ENCODE results near the gene EPHB2. TPM values are rescaled to one million over a fixed set of nuclear protein-coding genes. Genes with fewer than 3 reads are reported as not detected.

Gene EPHB2
- total and polyA plus RNA-seq, 2 of the 13 experiments (the other 11 are each of a cell fraction or from before 2014, with no cell fraction given), result 0.03 to 0.11 TPM

DNA sequence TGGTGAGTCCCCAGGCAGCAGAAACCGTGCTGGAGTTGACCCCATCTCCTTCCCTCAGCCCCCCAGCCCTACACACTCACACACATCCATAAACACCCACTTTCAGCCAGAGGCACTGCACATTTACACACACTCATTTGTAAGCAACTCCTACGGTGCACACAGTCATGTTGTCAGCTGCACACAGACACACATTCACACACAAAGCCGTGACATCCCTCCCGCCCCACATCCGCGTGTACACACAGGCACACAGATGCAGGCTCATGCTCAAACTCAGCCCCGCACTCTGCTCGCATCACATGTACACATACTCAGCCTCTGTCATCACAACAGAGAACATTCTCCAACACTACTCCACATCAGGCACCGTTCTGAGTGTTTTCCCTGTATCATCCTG lies 214.5 kb downstream of the EPHB2 start (continued):
- TF ChIP-seq, protein P1, sequence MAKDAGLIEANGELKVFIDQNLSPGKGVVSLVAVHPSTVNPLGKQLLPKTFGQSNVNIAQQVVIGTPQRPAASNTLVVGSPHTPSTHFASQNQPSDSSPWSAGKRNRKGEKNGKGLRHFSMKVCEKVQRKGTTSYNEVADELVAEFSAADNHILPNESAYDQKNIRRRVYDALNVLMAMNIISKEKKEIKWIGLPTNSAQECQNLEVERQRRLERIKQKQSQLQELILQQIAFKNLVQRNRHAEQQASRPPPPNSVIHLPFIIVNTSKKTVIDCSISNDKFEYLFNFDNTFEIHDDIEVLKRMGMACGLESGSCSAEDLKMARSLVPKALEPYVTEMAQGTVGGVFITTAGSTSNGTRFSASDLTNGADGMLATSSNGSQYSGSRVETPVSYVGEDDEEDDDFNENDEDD (CRISPR knock-in tag; IDR thresholded peaks at IDR 0.05; ENCODE audit: borderline replicate concordance), result no peak
- TF ChIP-seq ZSCAN12 (CRISPR knock-in tag; IDR thresholded peaks at IDR 0.05), result no peak

DNA sequence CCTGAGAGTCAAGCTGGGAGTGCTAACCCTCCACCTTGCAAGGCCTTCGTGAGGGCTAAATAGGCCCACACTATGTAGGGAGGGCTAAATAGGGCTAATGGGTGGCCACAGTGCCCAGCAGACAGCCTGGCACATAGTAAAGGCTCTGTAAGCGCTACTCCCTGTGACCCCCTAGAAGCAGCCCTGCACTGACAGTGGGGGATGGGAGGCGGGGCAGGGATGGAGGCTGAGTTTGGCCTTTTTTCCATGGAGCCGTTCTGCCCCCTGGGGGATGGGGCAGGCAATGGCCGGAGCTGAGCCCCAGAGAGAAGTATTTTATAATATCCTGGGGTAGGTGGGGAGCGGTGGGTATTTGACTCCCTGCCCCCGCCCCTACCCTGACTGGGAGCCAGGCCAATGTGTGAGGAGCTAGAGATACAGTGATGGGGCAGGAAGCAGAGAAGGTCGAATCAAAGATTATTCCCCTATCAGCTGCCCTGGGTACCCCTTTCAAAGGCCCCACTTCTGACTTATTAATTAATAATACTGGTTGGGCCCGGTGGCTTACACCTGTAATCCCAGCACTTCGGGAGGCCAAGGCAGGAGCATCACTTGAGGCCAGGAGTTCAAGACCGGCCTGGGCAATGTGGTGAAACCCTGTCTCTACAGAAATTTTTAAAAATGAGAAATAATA lies 219.7 kb downstream of the EPHB2 start:
- Histone ChIP-seq H3K4me1 (ENCODE audit: insufficient read depth, low read length) (no peaks in the 10 kb centered on the region), H3K27ac (ENCODE audit: extremely low read length, insufficient read depth, low read length) (no peak overlapping the region), H3K9me3 (ENCODE audit: low read length) (no peaks in the 10 kb centered on the region), H3K36me3 (replicated peaks in 1 of 2; ENCODE audit: control insufficient read depth in 1 of 2, insufficient read depth in 2 of 2, low read length in 2 of 2) (no peaks in the 10 kb centered on the region), H3K9ac (ENCODE audit: insufficient read depth, low read depth, low read length) (no peak overlapping the region), H4K20me1 (ENCODE audit: insufficient read depth, low read length) (no peaks in the 10 kb centered on the region), H3K4me2 (ENCODE audit: low read depth, low read length) (no peak overlapping the region), H3K4me3 (replicated peaks in 1 of 3; ENCODE audit: insufficient read depth in 1 of 3, low read depth in 2 of 3, low read length in 3 of 3) (no peak overlapping the region), H3K27me3 (ENCODE audit: control insufficient read depth in 1 of 2, insufficient read depth in 2 of 2, low read length in 2 of 2) (peaks cover 0 to 7% of the 10 kb centered on the region in 2 experiments; a peak in 2 of 5 replicates), H2AFZ (ENCODE audit: low read length) (no peak overlapping the region), H3K79me2 (ENCODE audit: insufficient read depth, low read length) (no peaks in the 10 kb centered on the region)
- intact Hi-C loops (cut with micrococcal nuclease; ENCODE audit: unreplicated experiment) (loop anchor here (1.0 kb wide), 2 partner anchors 34 to 221 kb away; no protein-coding TSS in a partner anchor), in situ Hi-C loops (cut with HindIII; ENCODE audit: extremely low pct_ligation_motif_present, low pct_unique_long_range_greater_than_20kb) (no loop called here)
- BruUV-seq (replicated peaks), result no TSS peak
- CTCF ChIA-PET (ENCODE audit: low intra/inter-chr PET ratio, low total read pairs), result interaction anchor here (1.5 to 1.8 kb wide), 3 partner anchors 226 to 264 kb away, joined by 7 to 17 read pairs (median 14); no protein-coding TSS in a partner anchor
- FAIRE-seq, result no peak
- DNase-seq (ENCODE audit: low spot score), result peak; percentile 29
- peak; percentile 91 for ATAC-seq
- POLR2A ChIA-PET, result no interaction called here
- WGBS (ENCODE audit: low lambda C conversion rate), result 19% methylated on average over 8 of the region's 11 CpGs
- TF ChIP-seq SMC3 (IDR thresholded peaks at IDR 0.05; ENCODE audit: low read length) (0 out of 2 replicates have a peak, but pooled peaks have one; percentile 51), ZNF703 (CRISPR knock-in tag; IDR thresholded peaks at IDR 0.05; ENCODE audit: borderline replicate concordance) (no peak), HDAC6 (IDR thresholded peaks at IDR 0.05; ENCODE audit: low read depth, low read length) (no peak), RAD21 (CRISPR knock-in tag; IDR thresholded peaks at IDR 0.05) (peak; percentile 90), ZNF484 (CRISPR knock-in tag; IDR thresholded peaks at IDR 0.05; ENCODE audit: borderline replicate concordance, low read depth) (no peak), STAG1 (CRISPR knock-in tag; IDR thresholded peaks at IDR 0.05) (peak; percentile 84), YY1 (IDR thresholded peaks at IDR 0.05; ENCODE audit: insufficient read depth, insufficient replicate concordance, low read depth, low read length) (peak; percentile 27), ZNF331 (CRISPR knock-in tag; IDR thresholded peaks at IDR 0.05) (no peak), ZNF644 (CRISPR knock-in tag; IDR thresholded peaks at IDR 0.05; ENCODE audit: low read depth) (no peak), ZSCAN25 (CRISPR knock-in tag; IDR thresholded peaks at IDR 0.05) (peak; percentile 39; the same call in 1 of the 2 replicates)
- TF ChIP-seq, protein P2, sequence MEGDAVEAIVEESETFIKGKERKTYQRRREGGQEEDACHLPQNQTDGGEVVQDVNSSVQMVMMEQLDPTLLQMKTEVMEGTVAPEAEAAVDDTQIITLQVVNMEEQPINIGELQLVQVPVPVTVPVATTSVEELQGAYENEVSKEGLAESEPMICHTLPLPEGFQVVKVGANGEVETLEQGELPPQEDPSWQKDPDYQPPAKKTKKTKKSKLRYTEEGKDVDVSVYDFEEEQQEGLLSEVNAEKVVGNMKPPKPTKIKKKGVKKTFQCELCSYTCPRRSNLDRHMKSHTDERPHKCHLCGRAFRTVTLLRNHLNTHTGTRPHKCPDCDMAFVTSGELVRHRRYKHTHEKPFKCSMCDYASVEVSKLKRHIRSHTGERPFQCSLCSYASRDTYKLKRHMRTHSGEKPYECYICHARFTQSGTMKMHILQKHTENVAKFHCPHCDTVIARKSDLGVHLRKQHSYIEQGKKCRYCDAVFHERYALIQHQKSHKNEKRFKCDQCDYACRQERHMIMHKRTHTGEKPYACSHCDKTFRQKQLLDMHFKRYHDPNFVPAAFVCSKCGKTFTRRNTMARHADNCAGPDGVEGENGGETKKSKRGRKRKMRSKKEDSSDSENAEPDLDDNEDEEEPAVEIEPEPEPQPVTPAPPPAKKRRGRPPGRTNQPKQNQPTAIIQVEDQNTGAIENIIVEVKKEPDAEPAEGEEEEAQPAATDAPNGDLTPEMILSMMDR (CRISPR knock-in tag; IDR thresholded peaks at IDR 0.05), result peak; percentile 84
- TF ChIP-seq, protein P3, sequence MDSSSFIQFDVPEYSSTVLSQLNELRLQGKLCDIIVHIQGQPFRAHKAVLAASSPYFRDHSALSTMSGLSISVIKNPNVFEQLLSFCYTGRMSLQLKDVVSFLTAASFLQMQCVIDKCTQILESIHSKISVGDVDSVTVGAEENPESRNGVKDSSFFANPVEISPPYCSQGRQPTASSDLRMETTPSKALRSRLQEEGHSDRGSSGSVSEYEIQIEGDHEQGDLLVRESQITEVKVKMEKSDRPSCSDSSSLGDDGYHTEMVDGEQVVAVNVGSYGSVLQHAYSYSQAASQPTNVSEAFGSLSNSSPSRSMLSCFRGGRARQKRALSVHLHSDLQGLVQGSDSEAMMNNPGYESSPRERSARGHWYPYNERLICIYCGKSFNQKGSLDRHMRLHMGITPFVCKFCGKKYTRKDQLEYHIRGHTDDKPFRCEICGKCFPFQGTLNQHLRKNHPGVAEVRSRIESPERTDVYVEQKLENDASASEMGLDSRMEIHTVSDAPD (CRISPR knock-in tag; IDR thresholded peaks at IDR 0.05), result no peak
- TF ChIP-seq, protein P4, sequence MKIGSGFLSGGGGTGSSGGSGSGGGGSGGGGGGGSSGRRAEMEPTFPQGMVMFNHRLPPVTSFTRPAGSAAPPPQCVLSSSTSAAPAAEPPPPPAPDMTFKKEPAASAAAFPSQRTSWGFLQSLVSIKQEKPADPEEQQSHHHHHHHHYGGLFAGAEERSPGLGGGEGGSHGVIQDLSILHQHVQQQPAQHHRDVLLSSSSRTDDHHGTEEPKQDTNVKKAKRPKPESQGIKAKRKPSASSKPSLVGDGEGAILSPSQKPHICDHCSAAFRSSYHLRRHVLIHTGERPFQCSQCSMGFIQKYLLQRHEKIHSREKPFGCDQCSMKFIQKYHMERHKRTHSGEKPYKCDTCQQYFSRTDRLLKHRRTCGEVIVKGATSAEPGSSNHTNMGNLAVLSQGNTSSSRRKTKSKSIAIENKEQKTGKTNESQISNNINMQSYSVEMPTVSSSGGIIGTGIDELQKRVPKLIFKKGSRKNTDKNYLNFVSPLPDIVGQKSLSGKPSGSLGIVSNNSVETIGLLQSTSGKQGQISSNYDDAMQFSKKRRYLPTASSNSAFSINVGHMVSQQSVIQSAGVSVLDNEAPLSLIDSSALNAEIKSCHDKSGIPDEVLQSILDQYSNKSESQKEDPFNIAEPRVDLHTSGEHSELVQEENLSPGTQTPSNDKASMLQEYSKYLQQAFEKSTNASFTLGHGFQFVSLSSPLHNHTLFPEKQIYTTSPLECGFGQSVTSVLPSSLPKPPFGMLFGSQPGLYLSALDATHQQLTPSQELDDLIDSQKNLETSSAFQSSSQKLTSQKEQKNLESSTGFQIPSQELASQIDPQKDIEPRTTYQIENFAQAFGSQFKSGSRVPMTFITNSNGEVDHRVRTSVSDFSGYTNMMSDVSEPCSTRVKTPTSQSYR (CRISPR knock-in tag; IDR thresholded peaks at IDR 0.05; ENCODE audit: borderline replicate concordance), result peak; percentile 85; the same call in 1 of the 2 replicates

Data from HepG2 (cell line).